HG03521 (cell line): ENCODE measurements around the gene FBXL14.

Source experiments
- ATAC-seq: cut with Tn5 transposase; IDR thresholded peaks from one replicate; pipeline ENCODE4 v1.9.1; 2021; ENCODE audit warnings: mild to moderate bottlenecking, moderate library complexity; ENCODE audit not compliant: unreplicated experiment

FBXL14 gene

DNA sequence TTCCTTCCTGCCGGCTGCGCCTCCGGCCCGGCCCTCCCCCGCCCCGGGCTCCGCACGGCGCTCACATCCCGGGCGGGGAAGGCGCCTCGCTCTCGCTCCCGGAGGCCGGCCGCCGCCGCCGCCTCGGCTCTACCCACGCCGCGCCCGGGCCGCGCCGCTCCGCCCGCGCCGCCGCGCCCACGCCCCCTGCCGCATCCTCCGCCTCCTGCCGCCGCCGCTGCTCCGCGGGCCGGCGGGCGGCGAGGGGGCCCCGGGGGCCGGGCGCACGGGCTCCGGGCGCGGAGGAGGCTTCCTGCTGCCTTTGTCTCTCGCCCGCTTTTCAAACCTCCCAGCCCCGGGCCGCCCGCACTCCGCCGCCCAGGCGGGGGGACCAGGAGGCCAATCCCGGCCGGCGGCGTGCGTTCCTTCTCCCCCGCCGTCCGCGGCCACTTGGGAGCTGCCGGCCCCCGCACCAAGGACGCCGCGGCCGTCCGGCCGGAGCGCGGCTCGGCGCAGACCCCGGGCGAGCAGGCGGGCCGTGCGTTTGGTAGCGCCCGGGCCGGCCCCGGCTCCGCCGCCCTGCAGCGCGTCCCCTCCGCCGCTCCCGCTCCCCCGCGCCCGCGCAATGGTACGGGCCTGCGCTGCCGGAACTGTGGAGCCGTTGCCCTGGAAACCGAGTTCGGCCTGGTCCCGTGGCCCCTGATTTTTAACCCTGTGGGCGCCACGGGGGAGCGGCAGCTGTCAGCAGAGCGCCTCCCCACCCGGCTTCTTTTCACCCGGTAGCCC lies at the start of gene FBXL14:
Gene FBXL14 (minus strand): TSS at position 321 of the 765 bp plus-strand sequence. CDS start 515 bp downstream, outside the sequence.
- peak; percentile 58 for ATAC-seq

DNA sequence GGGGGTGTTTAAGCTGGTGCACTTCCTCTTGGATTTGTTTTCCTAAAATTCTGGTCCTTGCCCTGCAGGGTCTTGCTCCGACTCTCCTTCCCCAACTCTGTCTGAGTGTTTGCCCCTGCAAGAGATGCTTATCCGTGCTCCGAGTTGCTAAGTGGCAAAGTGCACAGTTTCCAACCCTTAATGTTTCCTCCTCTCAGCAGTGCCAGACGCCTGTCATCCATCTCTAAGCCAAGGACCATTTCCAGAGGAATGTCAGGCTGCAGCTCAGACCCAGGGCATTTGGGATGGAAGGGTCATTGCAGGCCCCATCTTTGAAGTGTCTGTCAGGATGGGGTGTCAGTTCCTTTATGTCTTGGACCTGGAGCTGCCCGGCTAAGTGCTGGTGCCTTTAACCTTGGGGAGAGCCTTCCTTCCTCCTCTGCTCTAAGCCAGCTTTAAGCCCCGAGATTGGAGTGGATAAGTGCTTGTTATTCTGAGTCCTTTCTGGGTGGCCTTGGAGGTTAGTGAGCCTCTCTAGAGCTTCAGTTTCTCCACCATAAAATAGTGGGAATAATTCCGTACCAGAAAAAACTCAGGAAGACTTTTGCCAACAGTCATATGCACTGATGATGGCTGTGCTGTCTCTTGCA lies 49.6 kb upstream of the FBXL14 start:
- ATAC-seq, result no peak

GRCh38 chr12:1643043-1643442 lies 48.7 kb upstream of the FBXL14 start:
- ATAC-seq, result no peak

DNA sequence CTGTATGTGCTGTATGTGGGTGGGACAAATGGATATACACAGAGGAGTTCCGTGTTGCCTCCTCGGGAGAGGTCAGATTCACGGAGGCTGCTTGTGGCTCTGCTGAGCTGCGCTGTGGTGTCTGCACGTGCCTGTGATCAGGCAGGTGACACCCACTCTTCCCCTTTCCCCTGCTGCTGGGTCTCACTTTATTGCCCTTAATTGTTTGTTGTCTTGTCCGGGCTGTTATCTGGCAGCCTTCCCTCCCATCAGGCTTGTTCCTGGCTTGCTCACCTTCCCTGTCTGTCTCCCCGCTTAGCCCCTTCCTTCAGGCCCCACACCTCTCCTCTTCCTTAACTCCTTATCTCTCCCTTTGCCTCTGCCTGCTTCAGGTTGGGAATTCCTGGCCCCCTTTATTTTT lies 48.1 kb upstream of the FBXL14 start:
- no peak for ATAC-seq

- no peak for ATAC-seq
These were observed 46.2 kb upstream of the FBXL14 start for GRCh38 chr12:1640328-1641234.

DNA sequence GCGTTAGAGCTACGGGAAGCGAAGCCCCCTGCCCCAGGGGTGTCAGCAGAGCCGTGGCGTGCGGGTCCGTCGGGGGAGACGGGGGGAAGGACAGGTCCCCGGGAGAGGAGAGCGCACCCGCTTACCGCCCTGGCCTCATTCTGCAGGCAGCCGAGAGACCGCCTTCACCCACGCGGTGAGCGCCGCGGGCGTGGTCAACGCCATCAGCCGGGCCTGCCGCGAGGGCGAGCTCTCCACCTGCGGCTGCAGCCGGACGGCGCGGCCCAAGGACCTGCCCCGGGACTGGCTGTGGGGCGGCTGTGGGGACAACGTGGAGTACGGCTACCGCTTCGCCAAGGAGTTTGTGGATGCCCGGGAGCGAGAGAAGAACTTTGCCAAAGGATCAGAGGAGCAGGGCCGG lies 45.2 kb upstream of the FBXL14 start:
- ATAC-seq, result no peak

- no peak for ATAC-seq
These were observed 43.8 kb upstream of the FBXL14 start for GRCh38 chr12:1638203-1638602.

DNA sequence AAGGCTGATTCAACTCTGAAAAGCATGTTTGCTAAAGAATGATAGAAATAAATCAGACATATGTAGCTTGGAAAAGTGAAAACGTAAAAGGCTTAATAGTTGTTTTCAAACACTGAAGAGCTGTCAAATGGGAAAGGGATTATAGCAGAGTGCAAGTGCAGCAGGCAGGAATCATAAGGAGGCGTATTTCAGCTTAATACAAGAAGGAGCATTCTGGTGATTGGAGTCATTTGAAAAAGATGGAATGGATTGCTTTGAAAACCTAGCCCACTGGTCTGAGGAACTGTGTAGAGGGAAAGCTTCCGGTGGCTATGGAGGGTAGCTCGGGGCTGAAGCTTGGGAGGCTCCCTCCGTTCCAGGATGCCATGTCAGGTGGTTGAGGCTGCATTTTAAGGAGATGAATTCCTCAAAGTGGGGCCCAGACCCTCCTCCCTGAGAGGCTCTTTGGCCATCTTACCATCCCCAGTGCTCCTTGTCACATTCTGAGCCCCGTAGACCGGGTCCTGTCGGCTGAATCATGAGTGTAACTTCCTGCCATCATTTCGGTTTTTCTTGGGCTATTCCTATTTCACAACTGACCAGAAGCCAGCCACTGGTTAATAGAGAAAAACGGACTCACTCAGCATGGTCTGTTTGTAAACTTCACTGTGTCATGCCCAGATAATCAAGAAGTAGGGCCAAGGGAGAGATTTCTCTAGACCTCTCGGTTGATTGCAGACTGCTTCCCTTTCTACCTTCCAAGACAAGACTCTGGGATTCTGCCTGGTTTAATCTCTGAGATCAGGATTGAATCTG lies 41.1 kb upstream of the FBXL14 start:
- no peak for ATAC-seq

GRCh38 chr12:1634590-1635191 lies 40.3 kb upstream of the FBXL14 start:
- ATAC-seq, result no peak

GRCh38 chr12:1634149-1634548 lies 39.8 kb upstream of the FBXL14 start:
- ATAC-seq, result no peak

- no peak for ATAC-seq
These were observed 39.1 kb upstream of the FBXL14 start for GRCh38 chr12:1633459-1633858.

GRCh38 chr12:1632702-1633101 lies 38.3 kb upstream of the FBXL14 start:
- ATAC-seq, result no peak

GRCh38 chr12:1630827-1631591 lies 36.6 kb upstream of the FBXL14 start:
- no peak for ATAC-seq

GRCh38 chr12:1630133-1630826 lies 35.9 kb upstream of the FBXL14 start:
- ATAC-seq, result no peak

GRCh38 chr12:1629338-1630132 lies 35.2 kb upstream of the FBXL14 start:
- no peak for ATAC-seq

- ATAC-seq, result no peak
These were observed 34.4 kb upstream of the FBXL14 start, which contains the start of gene WNT5B for GRCh38 chr12:1628666-1629337. Gene WNT5B (plus strand): TSS chr12:1629231. CDS start chr12:1631355, 2,124 bp downstream.

GRCh38 chr12:1622406-1622805 lies 28.0 kb upstream of the FBXL14 start:
- no peak for ATAC-seq
